Lung (tissue), 12 donors: ENCODE data around the gene PMM2. TPM values are rescaled to one million over a fixed set of nuclear protein-coding genes. Genes with fewer than 3 reads are reported as not detected.

Source experiments
- ATAC-seq: fragments of 200-7000 bp; cut with Tn5 transposase; one replicate; pipeline ENCODE4 v1.9.1; 2020; ENCODE audit warnings: moderate number of reproducible peaks; ENCODE audit not compliant: insufficient read depth, low FRiP score
- DNase-seq, 3 donors: peaks; one replicate each; pipeline ENCODE4 v3.0.0-alpha.2; 2013 to 2017
- H3K27ac ChIP-seq, 2 donors: one replicate each; pipeline ENCODE4 v1.5.1; 2013; ENCODE audit warnings: mild to moderate bottlenecking in 2 of 2, moderate library complexity in 2 of 2, control low read depth in 1 of 2, inconsistent platforms in 1 of 2, low read depth in 1 of 2, low read length in 1 of 2
- H3K27me3 ChIP-seq, 3 donors: one replicate each; pipeline ENCODE4 v1.5.1; 2013; ENCODE audit warnings: low read length in 2 of 3; ENCODE audit not compliant: control insufficient read depth in 3 of 3, insufficient read depth in 3 of 3
- H3K36me3 ChIP-seq, 4 donors: one replicate each; pipeline ENCODE4 v1.5.1; 2013; ENCODE audit warnings: low read length in 4 of 4, mild to moderate bottlenecking in 1 of 4, moderate library complexity in 1 of 4; ENCODE audit not compliant: control insufficient read depth in 4 of 4, insufficient read depth in 4 of 4
- H3K4me1 ChIP-seq, 5 donors: one replicate each; pipeline ENCODE4 v1.5.1; 2013; ENCODE audit warnings: low read length in 5 of 5, mild to moderate bottlenecking in 2 of 5, moderate library complexity in 1 of 5; ENCODE audit not compliant: control insufficient read depth in 5 of 5, insufficient read depth in 5 of 5
- H3K4me3 ChIP-seq: one replicate; pipeline ENCODE4 v1.5.1; 2013; ENCODE audit warnings: mild to moderate bottlenecking, control low read depth, moderate library complexity
- H3K9ac ChIP-seq, 2 donors: one replicate each; pipeline ENCODE4 v1.5.1; 2013; ENCODE audit warnings: low read length in 2 of 2, control low read depth in 1 of 2; ENCODE audit not compliant: insufficient read depth in 1 of 2
- H3K9me3 ChIP-seq, 4 donors: one replicate each; pipeline ENCODE4 v1.5.1; 2013; ENCODE audit warnings: low read length in 3 of 4, mild to moderate bottlenecking in 1 of 4, moderate library complexity in 1 of 4; ENCODE audit not compliant: control insufficient read depth in 4 of 4, insufficient read depth in 3 of 4
- WGBS, 2 donors: extraction: QIAGEN DNeasy Blood & Tissue Kit; methylation state at CpG; one replicate each; pipeline ENCODE4 v1.1.7; 2013; 5-methylcytosine and 5-hydroxymethylcytosine counted together
- polyA plus RNA-seq, 2 donors: library from polyadenylated mRNA; stranded (reverse); fragments of 200-250 nt; gene quantifications; one replicate each; pipeline ENCODE4 v1.2.1, GENCODE V29; 2013
- total RNA-seq, 2 donors: library from RNA; depleted of rRNA in 1 of 2; stranded (reverse); fragments of >200 nt in 1 of 2; gene quantifications; one replicate each; pipeline ENCODE4 v1.2.1, GENCODE V29; 2014 to 2021
- TF ChIP-seq, protein P1 (sequence below): IDR thresholded peaks from 2 replicates; pipeline ENCODE4 v1.5.1; 2012; ENCODE audit warnings: mild to moderate bottlenecking; ENCODE audit errors: control extremely low read depth, extremely low read depth
- donor health status: control.
- donor health status: control.
- donor health status: Bipolar disorder and iron deficiency.
- donor health status: healthy.
- donor health status: DM: yes; HTN: yes; CAD: no.

Gene PMM2
- total and polyA plus RNA-seq, 4 donors, result 27.1 to 40.0 (median 32.0) TPM

DNA sequence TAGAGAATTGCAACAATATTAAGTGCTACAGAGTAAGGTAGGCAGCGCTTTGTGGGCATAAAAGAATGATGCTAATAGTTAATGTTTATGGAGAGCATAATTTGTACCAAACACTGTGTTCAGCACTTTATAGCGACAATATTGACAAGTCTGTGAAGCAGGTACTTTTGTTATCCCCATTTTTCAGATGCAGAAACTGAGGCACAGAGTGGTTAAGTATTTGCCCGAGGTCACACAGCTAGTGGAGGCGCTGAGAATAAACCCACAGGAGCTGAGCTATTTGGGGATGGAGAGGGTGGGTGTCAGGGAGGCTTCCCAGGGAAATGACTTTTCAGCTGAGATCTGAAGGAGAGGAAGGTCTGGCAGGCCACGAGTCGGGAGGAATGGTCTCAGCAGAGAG lies 39.6 kb upstream of the PMM2 start:
- WGBS, 2 donors, result 88 to 93% methylated on average over 6 of the region's 6 CpGs
- Histone ChIP-seq H3K36me3 (peaks cover 0 to 9% (median 5%) of the 10 kb centered on the region in 4 donors), H3K4me1 (no peaks in the 10 kb centered on the region), H3K27me3 (no peaks in the 10 kb centered on the region), H3K9me3 (no peaks in the 10 kb centered on the region), H3K4me3 (no peak overlapping the region), H3K9ac (no peak overlapping the region), H3K27ac (no peak overlapping the region)
- DNase-seq, result no peak
- TF ChIP-seq, protein P1, sequence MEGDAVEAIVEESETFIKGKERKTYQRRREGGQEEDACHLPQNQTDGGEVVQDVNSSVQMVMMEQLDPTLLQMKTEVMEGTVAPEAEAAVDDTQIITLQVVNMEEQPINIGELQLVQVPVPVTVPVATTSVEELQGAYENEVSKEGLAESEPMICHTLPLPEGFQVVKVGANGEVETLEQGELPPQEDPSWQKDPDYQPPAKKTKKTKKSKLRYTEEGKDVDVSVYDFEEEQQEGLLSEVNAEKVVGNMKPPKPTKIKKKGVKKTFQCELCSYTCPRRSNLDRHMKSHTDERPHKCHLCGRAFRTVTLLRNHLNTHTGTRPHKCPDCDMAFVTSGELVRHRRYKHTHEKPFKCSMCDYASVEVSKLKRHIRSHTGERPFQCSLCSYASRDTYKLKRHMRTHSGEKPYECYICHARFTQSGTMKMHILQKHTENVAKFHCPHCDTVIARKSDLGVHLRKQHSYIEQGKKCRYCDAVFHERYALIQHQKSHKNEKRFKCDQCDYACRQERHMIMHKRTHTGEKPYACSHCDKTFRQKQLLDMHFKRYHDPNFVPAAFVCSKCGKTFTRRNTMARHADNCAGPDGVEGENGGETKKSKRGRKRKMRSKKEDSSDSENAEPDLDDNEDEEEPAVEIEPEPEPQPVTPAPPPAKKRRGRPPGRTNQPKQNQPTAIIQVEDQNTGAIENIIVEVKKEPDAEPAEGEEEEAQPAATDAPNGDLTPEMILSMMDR, result no peak
- no peak for ATAC-seq

GRCh38 chr16:8760021-8760420 lies 37.6 kb upstream of the PMM2 start:
- Histone ChIP-seq H3K36me3 (peaks cover 0 to 8% (median 5%) of the 10 kb centered on the region in 4 donors), H3K9me3 (no peaks in the 10 kb centered on the region), H3K9ac (no peak overlapping the region), H3K27ac (no peak overlapping the region), H3K27me3 (no peaks in the 10 kb centered on the region), H3K4me3 (no peak overlapping the region), H3K4me1 (no peaks in the 10 kb centered on the region)
- DNase-seq (no peak), ATAC-seq (no peak)
- WGBS, 2 donors, result 89 to 92% methylated on average over 10 of the region's 10 CpGs
- TF ChIP-seq, protein P1, result no peak

GRCh38 chr16:8761078-8761477 lies 36.6 kb upstream of the PMM2 start:
- peaks cover 0 to 11% (median 7%) of the 10 kb centered on the region in 4 donors for H3K36me3 ChIP-seq
- no peak overlapping the region for H3K27ac ChIP-seq
- H3K9ac ChIP-seq, result no peak overlapping the region
- DNase-seq, result no peak
- 86 to 92% methylated on average over 6 of the region's 6 CpGs for WGBS, 2 donors
- no peak for ATAC-seq
- H3K9me3 ChIP-seq, result no peaks in the 10 kb centered on the region
- TF ChIP-seq, protein P1, result no peak
- no peaks in the 10 kb centered on the region for H3K4me1 ChIP-seq
- no peak overlapping the region for H3K4me3 ChIP-seq
- no peaks in the 10 kb centered on the region for H3K27me3 ChIP-seq

GRCh38 chr16:8762254-8762653 lies 35.4 kb upstream of the PMM2 start:
- DNase-seq, result no peak
- no peaks in the 10 kb centered on the region for H3K9me3 ChIP-seq
- H3K4me3 ChIP-seq, result no peak overlapping the region
- H3K27ac ChIP-seq, result no peak overlapping the region
- TF ChIP-seq, protein P1, result no peak
- H3K9ac ChIP-seq, result no peak overlapping the region
- 91 to 95% methylated on average over 4 of the region's 4 CpGs for WGBS, 2 donors
- no peaks in the 10 kb centered on the region for H3K27me3 ChIP-seq
- H3K4me1 ChIP-seq, result no peaks in the 10 kb centered on the region
- H3K36me3 ChIP-seq, result peaks cover 0 to 11% (median 7%) of the 10 kb centered on the region in 4 donors
- ATAC-seq, result no peak
